Loucy (cell line): Measurements from ENCODE around the gene MARK4.

ENCODE experiments used
- H2AFZ ChIP-seq: fragments of 200-600 bp; sonication (generic); 2 replicates; pipeline ENCODE4 v1.6.0; 2016; ENCODE audit warnings: antibody characterized with exemption, mild to moderate bottlenecking, low read length, moderate library complexity
- H3F3A ChIP-seq: fragments of 200-600 bp; 2 replicates; pipeline ENCODE4 v1.6.0; 2016; ENCODE audit warnings: antibody characterized with exemption, low read depth, mild to moderate bottlenecking
- H3K27me3 ChIP-seq: fragments of 200-600 bp; sonication (generic); 2 replicates; pipeline ENCODE4 v1.6.1; 2014; ENCODE audit warnings: low read length, mild to moderate bottlenecking; ENCODE audit not compliant: insufficient read depth, poor library complexity, severe bottlenecking
- H3K36me3 ChIP-seq: fragments of 200-600 bp; sonication (generic); 2 replicates; pipeline ENCODE4 v1.6.1; 2016; ENCODE audit warnings: low read length; ENCODE audit not compliant: insufficient read depth
- H3K4me1 ChIP-seq: fragments of 200-600 bp; sonication (generic); 2 replicates; pipeline ENCODE4 v1.5.1; 2014; ENCODE audit warnings: low read length, mild to moderate bottlenecking; ENCODE audit not compliant: insufficient read depth, poor library complexity, severe bottlenecking
- H3K4me2 ChIP-seq: fragments of 200-600 bp; sonication (generic); 2 replicates; pipeline ENCODE4 v1.6.0; 2014; ENCODE audit warnings: antibody characterized with exemption, low read length, low read depth, mild to moderate bottlenecking; ENCODE audit not compliant: poor library complexity, severe bottlenecking
- H3K4me3 ChIP-seq: fragments of 200-600 bp; sonication (generic); 2 replicates; pipeline ENCODE4 v1.5.1; 2014; ENCODE audit warnings: low read length, mild to moderate bottlenecking, mixed read lengths; ENCODE audit not compliant: poor library complexity, severe bottlenecking
- H3K79me2 ChIP-seq: fragments of 200-600 bp; sonication (generic); 2 replicates; pipeline ENCODE4 v1.6.1; 2014; ENCODE audit warnings: low read length; ENCODE audit not compliant: insufficient read depth
- H3K9ac ChIP-seq: fragments of 200-600 bp; sonication (generic); 2 replicates; pipeline ENCODE4 v1.6.0; 2014; ENCODE audit warnings: mild to moderate bottlenecking, low read depth, low read length, moderate library complexity; ENCODE audit not compliant: poor library complexity, severe bottlenecking
- H3K9me2 ChIP-seq: fragments of 200-600 bp; sonication (generic); replicated peaks from 2 replicates; pipeline ENCODE4 v1.6.1; 2016; ENCODE audit warnings: low read depth, low read length, mixed read lengths
- H3K9me3 ChIP-seq: fragments of 200-600 bp; sonication (generic); 2 replicates; pipeline ENCODE4 v1.6.1; 2014; ENCODE audit warnings: mild to moderate bottlenecking, antibody characterized with exemption, low read length, low read depth; ENCODE audit not compliant: insufficient read depth
- H4K20me1 ChIP-seq: fragments of 200-600 bp; sonication (generic); 2 replicates; pipeline ENCODE4 v1.6.0; 2014; ENCODE audit warnings: antibody characterized with exemption, low read length, mild to moderate bottlenecking; ENCODE audit not compliant: insufficient read depth, poor library complexity, severe bottlenecking
- CTCF ChIP-seq: fragments of 200-600 bp; sonication (generic); conservative IDR thresholded peaks from 2 replicates; pipeline ENCODE4 v1.5.1; 2014; ENCODE audit warnings: mild to moderate bottlenecking, antibody characterized with exemption, low read length
- EZH2phosphoT487 ChIP-seq: fragments of 200-600 bp; IDR thresholded peaks from 2 replicates; pipeline ENCODE4 v1.6.1; 2018; ENCODE audit warnings: antibody characterized with exemption, mild to moderate bottlenecking, moderate library complexity, borderline replicate concordance

The MARK4 gene

GRCh38 chr19:45206328-45206727 is 44.7 kb upstream of the MARK4 start:
- TF ChIP-seq CTCF (no peak), EZH2phosphoT487 (no peak)
- Histone ChIP-seq H3F3A (no peaks in the 10 kb centered on the region), H3K36me3 (no peaks in the 10 kb centered on the region), H4K20me1 (no peaks in the 10 kb centered on the region), H3K27me3 (no peaks in the 10 kb centered on the region), H2AFZ (no peak overlapping the region), H3K9me3 (no peaks in the 10 kb centered on the region), H3K9me2 (no peaks in the 10 kb centered on the region), H3K79me2 (no peaks in the 10 kb centered on the region), H3K4me1 (no peaks in the 10 kb centered on the region), H3K9ac (no peak overlapping the region), H3K4me3 (no peak overlapping the region), H3K4me2 (no peak overlapping the region)

GRCh38 chr19:45211751-45212381 is 39.2 kb upstream of the MARK4 start:
- Histone ChIP-seq H3K4me1 (no peaks in the 10 kb centered on the region), H3K4me3 (no peak overlapping the region), H2AFZ (no peak overlapping the region), H3K9me2 (no peaks in the 10 kb centered on the region), H4K20me1 (no peaks in the 10 kb centered on the region), H3K79me2 (no peaks in the 10 kb centered on the region), H3F3A (no peaks in the 10 kb centered on the region), H3K9me3 (no peaks in the 10 kb centered on the region), H3K9ac (no peak overlapping the region), H3K36me3 (no peaks in the 10 kb centered on the region), H3K27me3 (no peaks in the 10 kb centered on the region), H3K4me2 (no peak overlapping the region)
- TF ChIP-seq EZH2phosphoT487: no peak
- no peak for TF ChIP-seq CTCF

- H3K27me3 ChIP-seq: no peaks in the 10 kb centered on the region
- no peak overlapping the region for H2AFZ ChIP-seq
- no peaks in the 10 kb centered on the region for H3K9me2 ChIP-seq
- no peaks in the 10 kb centered on the region for H3F3A ChIP-seq
- H3K9me3 ChIP-seq: no peaks in the 10 kb centered on the region
- H4K20me1 ChIP-seq: no peaks in the 10 kb centered on the region
- H3K79me2 ChIP-seq: no peaks in the 10 kb centered on the region
- TF ChIP-seq EZH2phosphoT487 (no peak), CTCF (no peak)
- H3K4me2 ChIP-seq: no peak overlapping the region
- no peak overlapping the region for H3K4me3 ChIP-seq
- H3K9ac ChIP-seq: no peak overlapping the region
- H3K4me1 ChIP-seq: no peaks in the 10 kb centered on the region
- no peaks in the 10 kb centered on the region for H3K36me3 ChIP-seq
Measured at GRCh38 chr19:45213031-45213430, 38.0 kb upstream of the MARK4 start.
